Panc1 (cell line): ENCODE results near the gene PRSS22. TPM values are rescaled to one million over a fixed set of nuclear protein-coding genes. Genes with fewer than 3 reads are reported as not detected.

Source experiments
- ATAC-seq: fragments of 200-7000 bp; cut with Tn5 transposase; 2 replicates; pipeline ENCODE4 v1.9.1; 2020; ENCODE audit warnings: mild to moderate bottlenecking, moderate library complexity
- BruUV-seq: library from RNA; stranded (reverse); fragments of 400-500 nt; replicated peaks from 2 replicates; lab custom pipeline; 2021; lab: Mats Ljungman, UMichigan
- CTCF ChIA-PET: fragments of 300-600 bp; sonication (Branson Sonifier 250); formaldehyde crosslinking; loops from one replicate; lab custom pipeline; 2022; ENCODE audit warnings: antibody characterized with exemption; lab: Charles Lee
- POLR2A ChIA-PET: fragments of 300-600 bp; sonication (Branson Sonifier 250); formaldehyde crosslinking; loops from one replicate; lab custom pipeline; 2022; ENCODE audit warnings: antibody characterized with exemption; lab: Charles Lee
- DNase-seq: peaks from one replicate; pipeline ENCODE4 v3.0.0-alpha.2; 2010; ENCODE audit warnings: low read depth, low spot score
- H3K27ac ChIP-seq: 2 replicates; pipeline ENCODE4 v1.5.1; 2011; ENCODE audit warnings: mild to moderate bottlenecking, low read length, inconsistent platforms
- H3K27me3 ChIP-seq: fragments of 200-500 bp; sonication (Bioruptor generic); 2 replicates; pipeline ENCODE4 v1.6.0; 2014; ENCODE audit warnings: low read length, inconsistent platforms; ENCODE audit not compliant: control insufficient read depth, insufficient read depth
- H3K36me3 ChIP-seq: fragments of 200-500 bp; sonication (Bioruptor generic); 2 replicates; pipeline ENCODE4 v1.5.1; 2014; ENCODE audit warnings: inconsistent platforms, mild to moderate bottlenecking, low read length, moderate library complexity; ENCODE audit not compliant: control insufficient read depth, insufficient read depth
- H3K4me1 ChIP-seq: 2 replicates; pipeline ENCODE4 v1.5.1; 2011; ENCODE audit warnings: inconsistent platforms, mild to moderate bottlenecking, low read length, moderate library complexity; ENCODE audit not compliant: control insufficient read depth, insufficient read depth
- H3K4me3 ChIP-seq, 2 experiments: 2 replicates each; pipeline ENCODE4 v1.5.1; 2011 to 2012; ENCODE audit warnings: low read depth in 2 of 2, low read length in 2 of 2, mild to moderate bottlenecking in 2 of 2, inconsistent platforms in 1 of 2, moderate library complexity in 1 of 2
- H3K9me3 ChIP-seq: fragments of 200-500 bp; sonication (Bioruptor generic); 2 replicates; pipeline ENCODE4 v1.5.1; 2014; ENCODE audit warnings: low read depth, mild to moderate bottlenecking, inconsistent platforms, low read length, moderate library complexity; ENCODE audit not compliant: control insufficient read depth, insufficient read depth
- CTCF ChIP-seq: fragments of 450-650 bp; IDR thresholded peaks from 2 replicates; pipeline ENCODE4 v1.5.1; 2017; ENCODE audit warnings: mild to moderate bottlenecking
- POLR2AphosphoS5 ChIP-seq: IDR thresholded peaks from 2 replicates; pipeline ENCODE4 v1.6.1; 2012; ENCODE audit warnings: mild to moderate bottlenecking, low read depth, low read length, moderate library complexity
- REST ChIP-seq, 2 experiments: IDR thresholded peaks; 2 replicates each; pipeline ENCODE4 v1.6.1; 2011 to 2012; ENCODE audit warnings: low read depth in 2 of 2, control low read depth in 1 of 2, low read length in 1 of 2, mild to moderate bottlenecking in 1 of 2, moderate library complexity in 1 of 2; ENCODE audit not compliant: insufficient read depth in 1 of 2
- SIN3A ChIP-seq: IDR thresholded peaks from 2 replicates; pipeline ENCODE4 v1.6.1; 2012; ENCODE audit warnings: low read depth, mild to moderate bottlenecking, low read length, moderate library complexity, borderline replicate concordance; ENCODE audit not compliant: insufficient read depth
- TCF7L2 ChIP-seq: IDR thresholded peaks from 2 replicates; pipeline ENCODE4 v1.6.1; 2011; ENCODE audit warnings: mild to moderate bottlenecking, low read depth, low read length, inconsistent platforms
- in situ Hi-C: cut with HindIII; loops from 2 replicates; pipeline ENCODE4 v1.10.0; 2016; ENCODE audit warnings: low sequenced_read_pairs, low pct_unique_long_range_greater_than_20kb
- intact Hi-C: fragments of 100-400 bp; cut with micrococcal nuclease; formaldehyde crosslinking; loops from one replicate; pipeline ENCODE4 v1.10.0; 2022; ENCODE audit not compliant: unreplicated experiment
- total RNA-seq: library from RNA; stranded (reverse); gene quantifications from one replicate; pipeline ENCODE4 v1.2.1, GENCODE V29; 2021; ENCODE audit not compliant: unreplicated experiment

The PRSS22 gene
- total RNA-seq, 1 experiment from 2014 or later, result 23.9 TPM

DNA sequence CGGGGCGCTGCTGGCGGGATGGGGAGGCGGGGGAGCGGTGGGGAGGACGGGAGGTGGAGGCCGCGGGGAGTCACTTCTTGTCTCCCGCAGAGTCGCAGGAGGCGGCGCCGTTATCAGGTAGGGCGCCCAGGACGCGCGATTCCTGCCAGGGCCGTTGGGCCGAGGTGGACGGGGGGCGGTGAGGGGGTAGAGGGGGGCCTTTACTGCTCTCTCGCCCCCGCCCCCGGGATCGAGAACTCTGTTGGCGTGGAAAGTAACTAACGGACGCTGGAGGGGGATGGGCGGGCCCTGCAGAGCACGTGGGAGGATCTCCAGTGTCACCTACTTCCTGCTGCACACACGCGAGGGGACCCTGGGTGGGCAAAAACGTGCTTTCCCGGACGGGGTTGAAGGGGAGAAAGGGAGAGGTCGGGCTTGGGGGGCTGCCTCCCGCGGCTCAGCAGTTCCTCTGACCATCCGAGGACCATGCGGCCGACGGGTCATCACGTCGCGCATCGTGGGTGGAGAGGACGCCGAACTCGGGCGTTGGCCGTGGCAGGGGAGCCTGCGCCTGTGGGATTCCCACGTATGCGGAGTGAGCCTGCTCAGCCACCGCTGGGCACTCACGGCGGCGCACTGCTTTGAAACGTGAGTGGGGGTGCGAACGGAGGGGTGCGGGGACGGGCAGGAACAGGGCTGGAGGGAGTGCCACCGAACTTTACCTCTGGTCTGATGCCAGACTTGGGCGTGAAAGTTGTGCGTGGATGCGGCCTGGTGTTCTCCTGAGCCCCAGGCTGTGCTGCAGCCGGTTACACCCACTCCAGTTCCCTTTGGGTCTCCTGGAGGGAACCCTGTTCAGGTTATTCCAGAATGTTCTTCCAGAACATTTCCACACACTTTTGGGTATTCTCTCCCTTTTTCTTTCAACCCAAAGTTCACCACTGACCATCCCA lies 40.4 kb downstream of the PRSS22 start:
- no peaks in the 10 kb centered on the region for H3K36me3 ChIP-seq
- TF ChIP-seq SIN3A (no peak), TCF7L2 (no peak), CTCF (no peak), REST (IDR thresholded peaks at IDR 0.05; ENCODE audit: insufficient read depth in 1 of 2, low read depth in 2 of 2, low read length in 1 of 2) (no peak), POLR2AphosphoS5 (no peak)
- CTCF ChIA-PET, result no interaction called here
- ATAC-seq (no peak), DNase-seq (no peak)
- H3K9me3 ChIP-seq, result no peaks in the 10 kb centered on the region
- in situ Hi-C loops (no loop called here), intact Hi-C loops (no loop called here)
- POLR2A ChIA-PET, result no interaction called here
- H3K4me3 ChIP-seq, result no peak overlapping the region
- no peaks in the 10 kb centered on the region for H3K27me3 ChIP-seq
- no TSS peak for BruUV-seq
- peaks cover 21% of the 10 kb centered on the region for H3K4me1 ChIP-seq
- H3K27ac ChIP-seq, result no peak overlapping the region

- H3K27me3 ChIP-seq, result no peaks in the 10 kb centered on the region
- no peak within 1 kb of the TSS for H3K4me3 ChIP-seq
- CTCF ChIA-PET, result no interaction called here
- no peaks in the 10 kb centered on the region for H3K36me3 ChIP-seq
- H3K9me3 ChIP-seq, result no peaks in the 10 kb centered on the region
- intact Hi-C loops, result no loop called here
- peaks cover 21% of the 10 kb centered on the region for H3K4me1 ChIP-seq
- POLR2A ChIA-PET, result no interaction called here
- ATAC-seq, result no peak
- in situ Hi-C loops, result no loop called here
- TF ChIP-seq POLR2AphosphoS5, result no peak
- no peak for TF ChIP-seq TCF7L2
- no peak for TF ChIP-seq SIN3A
- TF ChIP-seq CTCF, result no peak
- TF ChIP-seq REST (IDR thresholded peaks at IDR 0.05; ENCODE audit: insufficient read depth in 1 of 2, low read depth in 2 of 2, low read length in 1 of 2), result no peak
- BruUV-seq, result no TSS peak
- no peak for DNase-seq
- H3K27ac ChIP-seq, result no peak within 1 kb of the TSS
These were observed 41.1 kb downstream of the PRSS22 start, which contains the start of gene PRSS21 for GRCh38 chr16:2816751-2817339. PRSS21 (plus strand) TSS chr16:2817237; CDS start chr16:2817269, 32 bp downstream.
